Neural cell (in vitro differentiated cells): ENCODE measurements around the gene TIAL1. TPM values are rescaled to one million over a fixed set of nuclear protein-coding genes. Genes with fewer than 3 reads are reported as not detected.

Experiments
- H2AFZ ChIP-seq: fragments of 200-600, 300-800 bp; sonication (generic), shearing (Covaris generic); 2 replicates; pipeline ENCODE4 v1.6.0; 2014; ENCODE audit warnings: low read depth, mild to moderate bottlenecking, antibody characterized with exemption, low read length, moderate library complexity
- H3F3A ChIP-seq: fragments of 200-600 bp; shearing (Covaris generic); 2 replicates; pipeline ENCODE4 v1.6.1; 2016; ENCODE audit warnings: mild to moderate bottlenecking, moderate library complexity, mixed read lengths, antibody characterized with exemption, low read length; ENCODE audit not compliant: insufficient read depth, poor library complexity, severe bottlenecking
- H3K27ac ChIP-seq: fragments of 200-600, 300-800 bp; sonication (generic), shearing (Covaris generic); 2 replicates; pipeline ENCODE4 v1.5.1; 2014; ENCODE audit warnings: mild to moderate bottlenecking, low read length, moderate library complexity
- H3K27me3 ChIP-seq: fragments of 300-800, 200-600 bp; sonication (generic), shearing (Covaris generic); 2 replicates; pipeline ENCODE4 v1.6.0; 2014; ENCODE audit warnings: mild to moderate bottlenecking, low read depth, low read length, moderate library complexity; ENCODE audit not compliant: insufficient read depth
- H3K36me3 ChIP-seq: fragments of 300-800, 200-600 bp; sonication (generic), shearing (Covaris generic); 2 replicates; pipeline ENCODE4 v1.5.1; 2014; ENCODE audit warnings: mild to moderate bottlenecking, antibody characterized with exemption, low read length, moderate library complexity; ENCODE audit not compliant: insufficient read depth
- H3K4me2 ChIP-seq: fragments of 300-800, 200-600 bp; sonication (generic), shearing (Covaris generic); 2 replicates; pipeline ENCODE4 v1.6.0; 2014; ENCODE audit warnings: mild to moderate bottlenecking, low read length
- H3K4me3 ChIP-seq: fragments of 300-800, 200-600 bp; sonication (generic), shearing (Covaris generic); 2 replicates; pipeline ENCODE4 v1.5.1; 2014; ENCODE audit warnings: mild to moderate bottlenecking, low read length, moderate library complexity
- H3K79me2 ChIP-seq: fragments of 200-600 bp; shearing (Covaris generic); replicated peaks from 2 replicates; pipeline ENCODE4 v1.6.0; 2014; ENCODE audit warnings: mild to moderate bottlenecking, low read length, moderate library complexity; ENCODE audit not compliant: insufficient read depth
- H3K9ac ChIP-seq: fragments of 300-800, 200-600 bp; sonication (generic), shearing (Covaris generic); 2 replicates; pipeline ENCODE4 v1.6.1; 2016; ENCODE audit warnings: mild to moderate bottlenecking, low read length, mixed read lengths
- H3K9me2 ChIP-seq: fragments of 200-600 bp; shearing (Covaris generic); 2 replicates; pipeline ENCODE4 v1.6.1; 2016; ENCODE audit warnings: mild to moderate bottlenecking, low read length, mixed read lengths; ENCODE audit not compliant: insufficient read depth
- H3K9me3 ChIP-seq: fragments of 200-600, 300-800 bp; sonication (generic), shearing (Covaris generic); 2 replicates; pipeline ENCODE4 v1.6.1; 2016; ENCODE audit warnings: mild to moderate bottlenecking, mixed run types, low read length, moderate library complexity, mixed read lengths
- H4K20me1 ChIP-seq: fragments of 200-600 bp; shearing (Covaris generic); 2 replicates; pipeline ENCODE4 v1.6.1; 2016; ENCODE audit warnings: mild to moderate bottlenecking, mixed run types; ENCODE audit not compliant: insufficient read depth
- EP300 ChIP-seq: fragments of 450-650 bp; conservative IDR thresholded peaks from 2 replicates; pipeline ENCODE4 v1.6.1; 2014; ENCODE audit warnings: antibody characterized with exemption, mild to moderate bottlenecking, moderate library complexity; ENCODE audit not compliant: poor library complexity, severe bottlenecking
- EZH2 ChIP-seq: fragments of 200-600, 300-800 bp; shearing (Covaris generic), sonication (generic); IDR thresholded peaks from 2 replicates; pipeline ENCODE4 v1.6.1; 2014; ENCODE audit warnings: antibody characterized with exemption, low read length, borderline replicate concordance, mild to moderate bottlenecking; ENCODE audit not compliant: insufficient read depth, poor library complexity, severe bottlenecking
- MXI1 ChIP-seq: fragments of 450-650 bp; conservative IDR thresholded peaks from 2 replicates; pipeline ENCODE4 v1.6.1; 2014; ENCODE audit warnings: antibody characterized with exemption, mild to moderate bottlenecking; ENCODE audit not compliant: poor library complexity, severe bottlenecking
- POLR2AphosphoS5 ChIP-seq: IDR thresholded peaks from 2 replicates; pipeline ENCODE4 v1.6.1; 2012
- RAD21 ChIP-seq: fragments of 450-650 bp; conservative IDR thresholded peaks from 2 replicates; pipeline ENCODE4 v1.6.1; 2014; ENCODE audit warnings: antibody characterized with exemption, mild to moderate bottlenecking, moderate library complexity
- SMC3 ChIP-seq: fragments of 450-650 bp; conservative IDR thresholded peaks from 2 replicates; pipeline ENCODE4 v1.6.1; 2014; ENCODE audit warnings: antibody characterized with exemption, mild to moderate bottlenecking, moderate library complexity; ENCODE audit not compliant: poor library complexity
- TAF1 ChIP-seq: IDR thresholded peaks from 2 replicates; pipeline ENCODE4 v1.6.1; 2012; ENCODE audit warnings: low read depth
- polyA plus RNA-seq: library from polyadenylated mRNA; depleted of rRNA; stranded (reverse); fragments of >200 nt; gene quantifications from 2 replicates; pipeline ENCODE4 v1.2.3, GENCODE V29; 2014
- TF ChIP-seq, protein P1 (sequence below): fragments of 450-650 bp; IDR thresholded peaks from 2 replicates; pipeline ENCODE4 v1.5.1; 2014; ENCODE audit warnings: antibody characterized with exemption, mild to moderate bottlenecking, moderate library complexity; ENCODE audit not compliant: poor library complexity, severe bottlenecking
- TF ChIP-seq, protein P2 (sequence below): IDR thresholded peaks from 2 replicates; pipeline ENCODE4 v1.6.1; 2012; ENCODE audit warnings: borderline replicate concordance

TIAL1 gene
- polyA plus RNA-seq, 1 donor from 2014 or later = 85.1 TPM

GRCh38 chr10:119545310-119545709 lies 51.5 kb downstream of the TIAL1 start:
- Histone ChIP-seq H3K4me2 (no peak overlapping the region), H3K4me3 (no peak overlapping the region), H3K79me2 (no peaks in the 10 kb centered on the region), H3K9me2 (no peaks in the 10 kb centered on the region), H3K27ac (no peak overlapping the region), H4K20me1 (no peaks in the 10 kb centered on the region), H3K9ac (no peak overlapping the region), H3K9me3 (no peaks in the 10 kb centered on the region), H3K36me3 (no peaks in the 10 kb centered on the region), H3K27me3 (peaks cover 45% of the 10 kb centered on the region), H3F3A (no peaks in the 10 kb centered on the region), H2AFZ (no peak overlapping the region)
- TF ChIP-seq, protein P1, sequence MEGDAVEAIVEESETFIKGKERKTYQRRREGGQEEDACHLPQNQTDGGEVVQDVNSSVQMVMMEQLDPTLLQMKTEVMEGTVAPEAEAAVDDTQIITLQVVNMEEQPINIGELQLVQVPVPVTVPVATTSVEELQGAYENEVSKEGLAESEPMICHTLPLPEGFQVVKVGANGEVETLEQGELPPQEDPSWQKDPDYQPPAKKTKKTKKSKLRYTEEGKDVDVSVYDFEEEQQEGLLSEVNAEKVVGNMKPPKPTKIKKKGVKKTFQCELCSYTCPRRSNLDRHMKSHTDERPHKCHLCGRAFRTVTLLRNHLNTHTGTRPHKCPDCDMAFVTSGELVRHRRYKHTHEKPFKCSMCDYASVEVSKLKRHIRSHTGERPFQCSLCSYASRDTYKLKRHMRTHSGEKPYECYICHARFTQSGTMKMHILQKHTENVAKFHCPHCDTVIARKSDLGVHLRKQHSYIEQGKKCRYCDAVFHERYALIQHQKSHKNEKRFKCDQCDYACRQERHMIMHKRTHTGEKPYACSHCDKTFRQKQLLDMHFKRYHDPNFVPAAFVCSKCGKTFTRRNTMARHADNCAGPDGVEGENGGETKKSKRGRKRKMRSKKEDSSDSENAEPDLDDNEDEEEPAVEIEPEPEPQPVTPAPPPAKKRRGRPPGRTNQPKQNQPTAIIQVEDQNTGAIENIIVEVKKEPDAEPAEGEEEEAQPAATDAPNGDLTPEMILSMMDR = no peak
- TF ChIP-seq MXI1 = no peak
- TF ChIP-seq, protein P2, sequence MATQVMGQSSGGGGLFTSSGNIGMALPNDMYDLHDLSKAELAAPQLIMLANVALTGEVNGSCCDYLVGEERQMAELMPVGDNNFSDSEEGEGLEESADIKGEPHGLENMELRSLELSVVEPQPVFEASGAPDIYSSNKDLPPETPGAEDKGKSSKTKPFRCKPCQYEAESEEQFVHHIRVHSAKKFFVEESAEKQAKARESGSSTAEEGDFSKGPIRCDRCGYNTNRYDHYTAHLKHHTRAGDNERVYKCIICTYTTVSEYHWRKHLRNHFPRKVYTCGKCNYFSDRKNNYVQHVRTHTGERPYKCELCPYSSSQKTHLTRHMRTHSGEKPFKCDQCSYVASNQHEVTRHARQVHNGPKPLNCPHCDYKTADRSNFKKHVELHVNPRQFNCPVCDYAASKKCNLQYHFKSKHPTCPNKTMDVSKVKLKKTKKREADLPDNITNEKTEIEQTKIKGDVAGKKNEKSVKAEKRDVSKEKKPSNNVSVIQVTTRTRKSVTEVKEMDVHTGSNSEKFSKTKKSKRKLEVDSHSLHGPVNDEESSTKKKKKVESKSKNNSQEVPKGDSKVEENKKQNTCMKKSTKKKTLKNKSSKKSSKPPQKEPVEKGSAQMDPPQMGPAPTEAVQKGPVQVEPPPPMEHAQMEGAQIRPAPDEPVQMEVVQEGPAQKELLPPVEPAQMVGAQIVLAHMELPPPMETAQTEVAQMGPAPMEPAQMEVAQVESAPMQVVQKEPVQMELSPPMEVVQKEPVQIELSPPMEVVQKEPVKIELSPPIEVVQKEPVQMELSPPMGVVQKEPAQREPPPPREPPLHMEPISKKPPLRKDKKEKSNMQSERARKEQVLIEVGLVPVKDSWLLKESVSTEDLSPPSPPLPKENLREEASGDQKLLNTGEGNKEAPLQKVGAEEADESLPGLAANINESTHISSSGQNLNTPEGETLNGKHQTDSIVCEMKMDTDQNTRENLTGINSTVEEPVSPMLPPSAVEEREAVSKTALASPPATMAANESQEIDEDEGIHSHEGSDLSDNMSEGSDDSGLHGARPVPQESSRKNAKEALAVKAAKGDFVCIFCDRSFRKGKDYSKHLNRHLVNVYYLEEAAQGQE = no peak
- TF ChIP-seq SMC3 = no peak

DNA sequence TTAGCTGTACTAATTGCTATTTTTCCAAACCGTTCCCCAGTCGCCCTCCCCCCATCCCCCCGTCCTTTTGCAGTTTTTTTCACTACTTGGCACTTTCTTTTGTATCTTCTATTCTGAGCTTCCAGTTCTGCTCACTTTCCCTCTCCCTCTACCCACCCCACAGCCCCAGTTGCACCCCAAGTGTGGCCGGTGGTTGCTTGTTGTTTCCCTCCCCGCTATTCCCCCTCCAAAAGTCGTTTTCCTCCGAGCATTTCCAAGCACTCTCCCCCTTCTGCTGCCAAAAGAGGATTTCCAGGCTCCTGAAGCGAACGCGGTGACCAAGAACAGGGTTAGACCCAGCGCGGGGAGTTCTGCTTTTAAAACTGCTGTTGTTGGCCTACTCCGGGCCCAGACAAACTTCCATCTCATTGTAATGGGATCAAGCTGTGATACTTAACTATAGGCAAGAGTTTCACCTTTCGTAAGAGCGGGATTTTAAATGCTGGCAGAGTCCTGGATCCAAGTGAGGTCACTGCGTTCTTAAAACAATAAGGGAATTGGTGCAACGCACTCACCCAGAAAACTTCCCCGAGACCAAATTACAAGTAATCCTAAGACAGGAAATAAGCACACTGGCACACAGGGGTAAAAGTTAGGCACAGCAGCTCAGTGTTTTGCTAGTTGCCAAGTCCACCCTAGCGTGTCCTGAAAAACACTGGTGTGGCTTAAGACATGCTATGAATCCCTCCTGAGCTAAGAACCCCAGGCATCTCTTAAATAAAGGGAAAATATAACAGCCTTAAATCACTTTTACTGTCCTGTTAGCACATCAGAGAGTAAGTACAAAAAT lies 52.7 kb downstream of the TIAL1 start:
- Histone ChIP-seq H3F3A (no peaks in the 10 kb centered on the region), H2AFZ (no peak overlapping the region), H3K9ac (no peak overlapping the region), H3K9me3 (no peaks in the 10 kb centered on the region), H3K4me2 (no peak overlapping the region), H3K4me3 (peak overlapping the region; percentile 76), H3K9me2 (no peaks in the 10 kb centered on the region), H3K27me3 (peaks cover 54% of the 10 kb centered on the region), H3K36me3 (no peaks in the 10 kb centered on the region), H3K27ac (no peak overlapping the region), H4K20me1 (no peaks in the 10 kb centered on the region), H3K79me2 (no peaks in the 10 kb centered on the region)
- TF ChIP-seq, protein P2 = no peak
- TF ChIP-seq TAF1 (no peak), EP300 (no peak), EZH2 (no peak), SMC3 (no peak), POLR2AphosphoS5 (no peak), RAD21 (no peak), MXI1 (no peak)
- TF ChIP-seq, protein P1 = no peak
